D721Med (cell line): ENCODE results near the gene SIL1.

Source experiments
- DNase-seq: peaks from one replicate; pipeline ENCODE4 v3.0.0; 2011; ENCODE audit warnings: low spot score; ENCODE audit not compliant: insufficient read length
- FAIRE-seq: peaks from 2 replicates; lab custom pipeline; 2011; peaks lifted over from hg19 to GRCh38; lab: Jason Lieb, UNC
- CTCF ChIP-seq: IDR thresholded peaks from 2 replicates; pipeline ENCODE4 v1.5.1; 2012; ENCODE audit warnings: mild to moderate bottlenecking, control low read depth; ENCODE audit not compliant: insufficient read depth; ENCODE audit errors: missing control alignments

SIL1 gene

GRCh38 chr5:138944527-138945322 lies 253.4 kb downstream of the SIL1 start:
- no peak for DNase-seq
- FAIRE-seq, result no peak
- no peak for TF ChIP-seq CTCF

- no peak for FAIRE-seq
- no peak for TF ChIP-seq CTCF
Measured at GRCh38 chr5:138943599-138944173, 254.5 kb downstream of the SIL1 start.

GRCh38 chr5:138942861-138943260 lies 255.3 kb downstream of the SIL1 start:
- FAIRE-seq (no peak), DNase-seq (no peak)
- no peak for TF ChIP-seq CTCF

More at GRCh38 chr5:138943599-138944173, 254.5 kb downstream of the SIL1 start:
- DNase-seq, result no peak

- DNase-seq (no peak), FAIRE-seq (no peak)
- no peak for TF ChIP-seq CTCF
Measured at GRCh38 chr5:138942066-138942465, 256.1 kb downstream of the SIL1 start.

GRCh38 chr5:138938526-138938925 lies 259.6 kb downstream of the SIL1 start:
- DNase-seq, result no peak
- no peak for FAIRE-seq
- no peak for TF ChIP-seq CTCF

GRCh38 chr5:138937392-138938387 lies 260.5 kb downstream of the SIL1 start:
- TF ChIP-seq CTCF, result no peak
- DNase-seq (no peak), FAIRE-seq (no peak)
